NCI-H1105 treated with DMSO at 0.1 percent for 48 hours (cell line): ENCODE data around the gene SIK1.
"Not testable (repeated sequence)": the region's sequence is repeated elsewhere in the genome, so short reads cannot be mapped to it uniquely, and the experiment has no call there.

Experiments used
- DNase-seq: peaks from one replicate; lab custom pipeline; 2025; lab: John Stamatoyannopoulos, UW

SIK1 gene

GRCh38 chr21:43396788-43397438, 30.0 kb downstream of the SIK1 start:
- DNase-seq = not testable (repeated sequence)

- not testable (repeated sequence) for DNase-seq
Observed at GRCh38 chr21:43383351-43383750, 43.6 kb downstream of the SIK1 start.

GRCh38 chr21:43382902-43383301, 44.0 kb downstream of the SIK1 start:
- DNase-seq = not testable (repeated sequence)

- not testable (repeated sequence) for DNase-seq
Observed at GRCh38 chr21:43380852-43381533, 45.9 kb downstream of the SIK1 start.

GRCh38 chr21:43380337-43380736, 46.6 kb downstream of the SIK1 start:
- not testable (repeated sequence) for DNase-seq

GRCh38 chr21:43379626-43380122, 47.3 kb downstream of the SIK1 start:
- not testable (repeated sequence) for DNase-seq

GRCh38 chr21:43376478-43376882, 50.5 kb downstream of the SIK1 start:
- no peak for DNase-seq

GRCh38 chr21:43375837-43376477, 51.0 kb downstream of the SIK1 start:
- no peak for DNase-seq

- DNase-seq = no peak
Observed at GRCh38 chr21:43375006-43375836, 51.7 kb downstream of the SIK1 start.

GRCh38 chr21:43374228-43374885, 52.6 kb downstream of the SIK1 start:
- no peak for DNase-seq

- DNase-seq = no peak
Observed at GRCh38 chr21:43373362-43374227, 53.3 kb downstream of the SIK1 start.

- no peak for DNase-seq
Observed at GRCh38 chr21:43372663-43373361, 54.1 kb downstream of the SIK1 start.

GRCh38 chr21:43371786-43372185, 55.1 kb downstream of the SIK1 start:
- DNase-seq = no peak

- no peak for DNase-seq
Observed at GRCh38 chr21:43370888-43371570, 55.9 kb downstream of the SIK1 start.

- no peak for DNase-seq
Observed at GRCh38 chr21:43370091-43370658, 56.8 kb downstream of the SIK1 start.

- no peak for DNase-seq
Observed at GRCh38 chr21:43369596-43370090, 57.3 kb downstream of the SIK1 start.

GRCh38 chr21:43369124-43369523, 57.8 kb downstream of the SIK1 start:
- no peak for DNase-seq

GRCh38 chr21:43368685-43369084, 58.2 kb downstream of the SIK1 start:
- no peak for DNase-seq

GRCh38 chr21:43367859-43368258, 59.1 kb downstream of the SIK1 start:
- no peak for DNase-seq
